ENCODE measurements around the gene RPL9. TPM values are rescaled to one million over a fixed set of nuclear protein-coding genes. Genes with fewer than 3 reads are reported as not detected.
A peak's percentile ranks its signal among the peaks of the same experiment; 100 is the strongest.

Gene RPL9
- total and polyA plus RNA-seq, 2 of the 4 experiments (the other 2 are of a cell fraction), result 1,627 to 1,905 TPM

- Histone ChIP-seq H3K56ac (ENCODE audit: extremely low read depth, insufficient read depth, low read length) (no peak overlapping the region), H2BK5ac (ENCODE audit: low read depth, low read length, poor library complexity, severe bottlenecking) (no peak overlapping the region), H2BK20ac (ENCODE audit: low read depth, low read length) (no peak overlapping the region), H3K23ac (ENCODE audit: low read depth, low read length) (no peak overlapping the region), H3K14ac (replicated peaks; ENCODE audit: low read depth, low read length) (no peak overlapping the region), H2AK5ac (ENCODE audit: low read depth, low read length) (no peak overlapping the region), H3K4ac (ENCODE audit: low read depth, low read length) (no peak overlapping the region), H2BK15ac (ENCODE audit: low read depth, low read length) (no peak overlapping the region), H3K36me3 (ENCODE audit: control insufficient read depth, insufficient read depth, low read length) (peaks cover 45% of the 10 kb centered on the region), H3K79me1 (ENCODE audit: low read depth in 1 of 2, low read length in 2 of 2) (peaks cover 28 to 53% of the 10 kb centered on the region in 2 experiments), H2BK120ac (ENCODE audit: low read depth, low read length) (no peak overlapping the region), H4K5ac (ENCODE audit: low read depth, low read length) (no peak overlapping the region), H3K27ac (ENCODE audit: insufficient read depth, low read length) (no peak overlapping the region), H3K27me3 (ENCODE audit: control insufficient read depth, insufficient read depth, low read length) (no peaks in the 10 kb centered on the region), H2AK9ac (replicated peaks; ENCODE audit: low read depth, low read length, poor library complexity) (no peak overlapping the region), H3K9me1 (ENCODE audit: insufficient read depth, low read length) (peaks cover 3% of the 10 kb centered on the region; the same call in 1 of the 2 replicates), H3K9ac (ENCODE audit: low read depth, low read length) (no peak overlapping the region), H2AFZ (replicated peaks; ENCODE audit: low read length, poor library complexity) (no peak overlapping the region), H3K4me3 (ENCODE audit: insufficient read depth, low read depth, low read length) (no peak overlapping the region), H4K8ac (ENCODE audit: low read depth in 2 of 2, low read length in 2 of 2) (no peak overlapping the region), H3K4me2 (ENCODE audit: low read depth, low read length) (no peak overlapping the region), H3K18ac (ENCODE audit: low read depth, low read length) (no peak overlapping the region), H3K4me1 (ENCODE audit: control insufficient read depth, insufficient read depth, low read length) (peaks cover 5% of the 10 kb centered on the region), H3K9me3 (ENCODE audit: control insufficient read depth, insufficient read depth, low read length) (no peaks in the 10 kb centered on the region), H4K20me1 (ENCODE audit: insufficient read depth, low read length) (peaks cover 56% of the 10 kb centered on the region), H4K91ac (ENCODE audit: insufficient read depth, low read depth, low read length) (no peak overlapping the region)
- ChIA-PET POLR2A (ENCODE audit: unreplicated experiment) (interaction anchor here (0.6 kb wide), 1 partner anchor 12 kb away, joined by 3 read pairs; no protein-coding TSS in a partner anchor), CTCF (interaction anchor here (0.6 to 1.1 kb wide), 2 partner anchors 18 to 693 kb away, joined by 4 to 7 read pairs; no protein-coding TSS in a partner anchor)
- no TSS peak for BruUV-seq (replicated peaks)
- dilution Hi-C loops (cut with HindIII; ENCODE audit: low sequenced_read_pairs, unreplicated experiment) (no loop called here), intact Hi-C loops (cut with micrococcal nuclease) (no loop called here), in situ Hi-C loops (cut with MboI; ENCODE audit: low sequenced_read_pairs) (no loop called here)
- ATAC-seq (ENCODE audit: low read depth) (no peak), DNase-seq (no peak)
- no CpG with 5 or more reads among the region's 2 CpGs for WGBS, 2 experiments (ENCODE audit: extremely low coverage in 2 of 2, insufficient read length in 1 of 2)
- TF ChIP-seq NFE2L2 (IDR thresholded peaks at IDR 0.05; ENCODE audit: low read depth, low read length) (no peak), CTCF (conservative IDR thresholded peaks at IDR 0.05; ENCODE audit: low read depth, low read length) (no peak), POLR2A (IDR thresholded peaks at IDR 0.05; ENCODE audit: low read depth, low read length) (no peak), MAFK (IDR thresholded peaks at IDR 0.05; ENCODE audit: low read depth, low read length) (peak; percentile 39; the same call in 1 of the 2 replicates), MAZ (IDR thresholded peaks at IDR 0.05; ENCODE audit: borderline replicate concordance, low read depth, low read length) (no peak), RFX5 (IDR thresholded peaks at IDR 0.05; ENCODE audit: low read depth, low read length) (no peak), SMC3 (IDR thresholded peaks at IDR 0.05; ENCODE audit: low read depth, low read length) (no peak)
These were observed 5.0 kb downstream of the RPL9 start for GRCh38 chr4:39453738-39454137.
